Activated CD4-positive, alpha-beta T cell treated with anti-CD3 and anti-CD28 coated beads, Interleukin-2, amount 50 U/mL, for 4 hours (primary cell): ENCODE measurements around the gene LTBP1.

ENCODE experiments used
- DNase-seq, 2 experiments: peaks; one replicate each; pipeline ENCODE4 v3.0.0-alpha.2; 2020

Gene LTBP1

GRCh38 chr2:33236482-33237385 lies 290.0 kb downstream of the LTBP1 start:
- no peak for DNase-seq

- DNase-seq, result no peak
These were observed 291.4 kb downstream of the LTBP1 start for GRCh38 chr2:33238111-33238510.

- no peak for DNase-seq
These were observed 293.4 kb downstream of the LTBP1 start for GRCh38 chr2:33240178-33240577.

- no peak for DNase-seq
These were observed 294.3 kb downstream of the LTBP1 start for GRCh38 chr2:33241072-33241471.

- DNase-seq, result no peak
These were observed 294.8 kb downstream of the LTBP1 start for GRCh38 chr2:33241581-33241980.

- DNase-seq, result no peak
These were observed 296.1 kb downstream of the LTBP1 start for GRCh38 chr2:33242845-33243244.

GRCh38 chr2:33246432-33246831 lies 299.7 kb downstream of the LTBP1 start:
- no peak for DNase-seq

GRCh38 chr2:33247365-33247764 lies 300.6 kb downstream of the LTBP1 start:
- no peak for DNase-seq

GRCh38 chr2:33250417-33251029 lies 303.8 kb downstream of the LTBP1 start:
- DNase-seq, result no peak

GRCh38 chr2:33256162-33256755 lies 309.5 kb downstream of the LTBP1 start:
- no peak for DNase-seq

GRCh38 chr2:33258387-33258786 lies 311.6 kb downstream of the LTBP1 start:
- no peak for DNase-seq

- DNase-seq, result no peak
These were observed 315.3 kb downstream of the LTBP1 start for GRCh38 chr2:33262097-33262496.

GRCh38 chr2:33264766-33265165 lies 318.0 kb downstream of the LTBP1 start:
- DNase-seq, result no peak

- no peak for DNase-seq
These were observed 319.0 kb downstream of the LTBP1 start for GRCh38 chr2:33265584-33266338.

GRCh38 chr2:33266467-33266866 lies 319.7 kb downstream of the LTBP1 start:
- no peak for DNase-seq

GRCh38 chr2:33267043-33267442 lies 320.3 kb downstream of the LTBP1 start:
- DNase-seq, result no peak

- no peak for DNase-seq
These were observed 321.0 kb downstream of the LTBP1 start for GRCh38 chr2:33267756-33268155.

- no peak for DNase-seq
These were observed 321.6 kb downstream of the LTBP1 start for GRCh38 chr2:33268246-33268831.

- DNase-seq, result no peak
These were observed 325.2 kb downstream of the LTBP1 start for GRCh38 chr2:33272001-33272400.

- no peak for DNase-seq
These were observed 326.7 kb downstream of the LTBP1 start for GRCh38 chr2:33273479-33273878.

GRCh38 chr2:33274524-33274923 lies 327.8 kb downstream of the LTBP1 start:
- DNase-seq, result no peak

- peak; percentile 12 to 29 for DNase-seq
These were observed 329.1 kb downstream of the LTBP1 start for GRCh38 chr2:33275689-33276444.
